A673 (cell line): ENCODE measurements around the gene AQP4.
A peak's percentile ranks its signal among the peaks of the same experiment; 100 is the strongest.

Source experiments
- EZH2 ChIP-seq: fragments of 200-600 bp; sonication (generic); IDR thresholded peaks from 2 replicates; pipeline ENCODE4 v1.6.1; 2017; ENCODE audit warnings: borderline replicate concordance, low read depth, mild to moderate bottlenecking, mixed read lengths, antibody characterized with exemption, low read length; ENCODE audit not compliant: poor library complexity, severe bottlenecking
- TF ChIP-seq, protein P1 (sequence below): fragments of 300-800, 200-600 bp; sonication (generic); conservative IDR thresholded peaks from 2 replicates; pipeline ENCODE4 v1.5.1; 2017; ENCODE audit warnings: low read depth, mild to moderate bottlenecking, antibody characterized with exemption, low read length, moderate library complexity, mixed read lengths

DNA sequence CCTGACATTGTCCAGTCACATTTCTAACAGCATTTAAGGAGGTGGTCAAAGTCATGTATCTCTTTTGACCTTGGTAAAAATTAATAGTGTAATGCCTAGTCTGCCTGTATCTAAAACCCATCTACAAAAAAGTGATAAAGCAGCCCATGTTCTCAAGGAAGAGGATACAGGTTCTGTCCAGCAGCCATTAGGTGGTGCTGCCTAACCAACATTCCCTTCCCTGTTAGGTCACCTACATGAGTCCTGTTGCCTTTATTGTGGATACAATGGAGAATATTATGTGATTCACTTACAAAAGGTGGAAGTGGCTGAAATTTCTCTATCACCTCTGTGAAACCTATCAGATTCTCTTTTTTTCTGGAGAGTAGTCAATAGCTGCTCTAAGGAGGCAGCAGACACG is 52.5 kb downstream of the AQP4 start:
- TF ChIP-seq, protein P1, sequence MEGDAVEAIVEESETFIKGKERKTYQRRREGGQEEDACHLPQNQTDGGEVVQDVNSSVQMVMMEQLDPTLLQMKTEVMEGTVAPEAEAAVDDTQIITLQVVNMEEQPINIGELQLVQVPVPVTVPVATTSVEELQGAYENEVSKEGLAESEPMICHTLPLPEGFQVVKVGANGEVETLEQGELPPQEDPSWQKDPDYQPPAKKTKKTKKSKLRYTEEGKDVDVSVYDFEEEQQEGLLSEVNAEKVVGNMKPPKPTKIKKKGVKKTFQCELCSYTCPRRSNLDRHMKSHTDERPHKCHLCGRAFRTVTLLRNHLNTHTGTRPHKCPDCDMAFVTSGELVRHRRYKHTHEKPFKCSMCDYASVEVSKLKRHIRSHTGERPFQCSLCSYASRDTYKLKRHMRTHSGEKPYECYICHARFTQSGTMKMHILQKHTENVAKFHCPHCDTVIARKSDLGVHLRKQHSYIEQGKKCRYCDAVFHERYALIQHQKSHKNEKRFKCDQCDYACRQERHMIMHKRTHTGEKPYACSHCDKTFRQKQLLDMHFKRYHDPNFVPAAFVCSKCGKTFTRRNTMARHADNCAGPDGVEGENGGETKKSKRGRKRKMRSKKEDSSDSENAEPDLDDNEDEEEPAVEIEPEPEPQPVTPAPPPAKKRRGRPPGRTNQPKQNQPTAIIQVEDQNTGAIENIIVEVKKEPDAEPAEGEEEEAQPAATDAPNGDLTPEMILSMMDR, result peak; percentile 39; the same call in 1 of the 2 replicates
- TF ChIP-seq EZH2, result no peak
